GM19238 (cell line): ENCODE measurements around the gene LURAP1L.

Experiments used
- DNase-seq: peaks from one replicate; pipeline ENCODE4 v3.0.0; 2011; ENCODE audit warnings: low spot score; ENCODE audit not compliant: insufficient read length

The LURAP1L gene, protein sequence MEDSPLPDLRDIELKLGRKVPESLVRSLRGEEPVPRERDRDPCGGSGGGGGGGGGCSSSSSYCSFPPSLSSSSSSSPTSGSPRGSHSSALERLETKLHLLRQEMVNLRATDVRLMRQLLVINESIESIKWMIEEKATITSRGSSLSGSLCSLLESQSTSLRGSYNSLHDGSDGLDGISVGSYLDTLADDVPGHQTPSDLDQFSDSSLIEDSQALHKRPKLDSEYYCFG

DNA sequence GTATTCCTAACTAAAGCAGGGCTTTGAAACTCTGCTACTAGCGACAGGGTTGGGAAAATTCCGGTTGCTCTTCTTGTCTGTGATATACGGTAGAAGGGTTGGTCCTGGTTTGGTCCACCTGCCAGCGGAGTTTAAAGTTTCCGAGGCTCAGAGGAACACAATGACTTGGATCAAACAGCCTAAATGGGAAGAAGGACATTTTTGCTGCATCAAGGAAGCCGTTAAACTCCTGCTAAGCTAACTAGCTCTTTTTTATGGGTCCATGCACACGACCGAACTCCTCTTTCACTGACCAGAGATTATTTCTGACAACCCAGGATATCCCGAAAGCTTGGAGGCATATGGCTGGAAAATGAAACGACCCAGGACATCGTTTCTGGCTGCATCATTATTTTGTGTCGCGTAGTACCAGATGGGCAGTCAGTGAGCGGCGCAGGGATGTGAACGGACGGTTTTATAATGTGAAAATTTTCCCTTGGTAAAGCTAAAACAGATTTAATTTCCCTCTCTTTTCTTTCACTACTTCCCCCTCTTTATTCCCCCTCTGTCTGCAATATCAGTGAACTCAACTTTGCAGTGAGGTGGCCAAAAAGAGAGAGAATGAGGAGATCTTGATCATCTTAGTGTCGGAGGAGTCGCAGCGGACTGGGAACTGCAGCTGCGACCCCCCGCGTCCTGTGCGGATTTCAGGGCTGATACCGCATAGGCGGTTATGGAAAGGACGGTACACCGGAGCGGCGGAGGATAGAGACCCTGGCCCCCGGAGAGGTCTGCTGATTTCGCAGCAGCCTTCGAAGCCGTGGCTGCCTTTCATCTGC lies at the start of gene LURAP1L:
Gene LURAP1L (plus strand): TSS at position 160 of the 818 bp plus-strand sequence. CDS start 696 bp downstream, outside the sequence.
- DNase-seq, result no peak

DNA sequence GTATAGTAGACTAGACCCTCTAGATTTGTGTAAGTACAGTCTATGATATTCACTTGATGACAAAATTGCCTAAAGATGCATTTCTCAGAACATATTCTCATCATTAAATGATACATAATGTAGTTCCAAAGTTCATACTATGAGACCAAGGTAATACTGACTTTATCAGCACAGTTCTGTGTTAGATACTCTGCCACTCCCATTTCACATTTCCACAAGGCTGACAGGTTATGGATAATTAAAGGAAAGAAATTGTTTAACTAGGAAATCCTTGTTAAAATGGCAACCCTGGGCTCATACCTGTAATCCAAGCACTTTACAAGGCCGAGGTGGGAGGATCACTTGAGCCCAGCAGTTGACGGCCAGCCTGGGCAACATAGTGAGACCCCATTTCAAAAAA lies 48.0 kb upstream of the LURAP1L start:
- no peak for DNase-seq

DNA sequence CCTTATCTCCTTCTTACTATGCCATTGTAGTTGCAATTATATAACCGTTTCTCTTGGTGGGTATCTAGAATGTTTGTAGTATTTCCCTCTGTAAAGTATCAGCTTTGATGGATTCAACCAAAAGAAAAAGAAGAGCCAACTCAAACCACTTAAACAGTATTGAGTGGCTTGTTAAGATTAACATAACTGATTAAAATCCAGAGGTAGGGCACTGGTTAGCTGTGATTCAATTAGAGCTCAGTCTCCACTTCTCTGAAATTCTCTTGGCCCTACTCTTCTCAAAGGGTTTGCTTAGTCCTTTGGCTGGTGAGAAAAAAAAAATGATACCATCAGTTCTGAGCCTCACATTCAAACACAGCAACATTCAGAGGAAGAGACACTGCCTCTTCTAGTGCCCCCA lies 44.6 kb upstream of the LURAP1L start:
- DNase-seq, result no peak

DNA sequence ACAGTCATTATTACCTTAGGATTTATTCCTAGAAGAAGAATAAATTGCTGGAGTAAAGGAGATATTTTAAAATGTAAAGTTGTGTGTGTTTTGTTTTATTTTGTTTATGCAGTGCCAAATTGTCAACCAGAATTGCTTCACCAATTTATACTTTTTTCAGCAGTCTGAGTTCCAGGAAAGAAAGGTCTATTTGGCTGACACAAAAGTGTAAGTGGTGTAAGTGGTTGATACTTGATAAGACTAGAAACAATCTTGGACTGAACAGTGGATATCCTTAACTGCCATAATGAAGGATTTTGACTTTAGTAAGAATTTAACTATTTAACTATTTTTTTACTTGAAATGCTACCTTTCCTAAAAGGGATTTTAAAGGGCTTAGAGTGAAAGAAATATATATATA lies 43.9 kb upstream of the LURAP1L start:
- DNase-seq, result no peak

GRCh38 chr9:12732971-12733370 lies 41.8 kb upstream of the LURAP1L start:
- DNase-seq, result no peak

- DNase-seq, result no peak
Measured at GRCh38 chr9:12735665-12736064, 39.2 kb upstream of the LURAP1L start.

GRCh38 chr9:12737871-12738270 lies 36.9 kb upstream of the LURAP1L start:
- DNase-seq, result no peak

GRCh38 chr9:12739014-12739652 lies 35.7 kb upstream of the LURAP1L start:
- DNase-seq, result no peak

GRCh38 chr9:12740845-12741244 lies 34.0 kb upstream of the LURAP1L start:
- no peak for DNase-seq

DNA sequence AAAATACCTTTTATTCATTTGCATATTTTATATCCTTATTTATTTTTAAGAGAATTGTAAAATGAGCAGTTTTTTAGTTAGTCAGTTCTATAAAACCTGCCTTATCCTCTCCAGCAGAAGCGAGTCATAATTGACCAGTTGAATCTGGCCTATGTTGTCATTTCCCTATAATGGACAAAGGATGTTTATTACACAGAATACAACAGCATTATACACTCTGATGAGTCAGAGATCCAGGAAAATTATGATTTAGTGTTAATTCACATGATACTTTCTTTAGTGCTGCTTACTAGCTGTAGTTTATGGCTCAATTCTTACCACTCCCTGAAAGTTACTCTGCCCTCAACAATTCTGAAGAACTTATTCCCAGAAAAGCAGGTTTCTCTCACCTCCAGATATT lies 26.8 kb upstream of the LURAP1L start:
- no peak for DNase-seq

- no peak for DNase-seq
Measured at GRCh38 chr9:12748954-12749353, 25.9 kb upstream of the LURAP1L start.

- no peak for DNase-seq
Measured at GRCh38 chr9:12753931-12754330, 20.9 kb upstream of the LURAP1L start.

- no peak for DNase-seq
Measured at GRCh38 chr9:12759761-12760160, 15.1 kb upstream of the LURAP1L start.

GRCh38 chr9:12760758-12761157 lies 14.1 kb upstream of the LURAP1L start:
- no peak for DNase-seq

GRCh38 chr9:12764150-12764549 lies 10.7 kb upstream of the LURAP1L start:
- no peak for DNase-seq

GRCh38 chr9:12765088-12765798 lies 9.6 kb upstream of the LURAP1L start:
- DNase-seq, result no peak

DNA sequence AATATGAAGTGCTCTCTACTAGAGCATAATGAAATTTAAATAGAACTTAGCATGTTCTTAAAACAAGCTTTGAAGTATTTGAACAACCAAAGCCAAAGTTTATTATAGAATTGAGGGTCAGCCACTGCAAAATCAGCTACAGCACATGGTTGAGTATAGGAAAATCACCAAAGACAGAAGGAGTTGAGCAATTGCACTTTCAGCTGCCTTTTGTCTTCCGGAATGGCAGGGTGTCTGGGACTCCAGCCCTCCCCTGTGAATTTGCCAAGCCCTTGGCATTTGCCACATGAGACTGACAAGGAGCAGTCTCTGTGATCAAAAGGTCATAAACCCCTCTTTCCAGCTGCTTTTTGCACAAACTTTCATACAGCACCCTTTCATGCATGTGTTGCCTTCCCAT lies 8.5 kb upstream of the LURAP1L start:
- DNase-seq, result no peak

DNA sequence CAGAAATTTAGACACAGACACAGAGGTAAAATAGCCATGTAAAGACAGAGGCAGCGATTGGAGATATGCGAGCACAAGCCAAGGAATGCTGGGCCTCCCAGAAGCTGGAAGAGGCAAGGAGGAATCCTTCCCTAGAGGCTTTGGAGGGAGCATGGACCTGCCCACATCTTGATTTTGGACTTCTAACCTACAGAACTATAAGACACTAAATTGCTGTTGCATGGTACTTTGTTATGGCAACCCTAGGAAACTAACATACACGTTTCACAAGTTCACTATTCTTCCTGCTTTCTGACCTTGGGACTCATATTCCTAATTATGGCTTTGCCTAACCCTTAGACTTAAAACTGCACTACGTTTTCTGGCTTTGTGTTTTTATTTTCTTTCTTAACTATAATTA lies 4.6 kb upstream of the LURAP1L start:
- no peak for DNase-seq

GRCh38 chr9:12771891-12772290 lies 2.9 kb upstream of the LURAP1L start:
- DNase-seq, result no peak

DNA sequence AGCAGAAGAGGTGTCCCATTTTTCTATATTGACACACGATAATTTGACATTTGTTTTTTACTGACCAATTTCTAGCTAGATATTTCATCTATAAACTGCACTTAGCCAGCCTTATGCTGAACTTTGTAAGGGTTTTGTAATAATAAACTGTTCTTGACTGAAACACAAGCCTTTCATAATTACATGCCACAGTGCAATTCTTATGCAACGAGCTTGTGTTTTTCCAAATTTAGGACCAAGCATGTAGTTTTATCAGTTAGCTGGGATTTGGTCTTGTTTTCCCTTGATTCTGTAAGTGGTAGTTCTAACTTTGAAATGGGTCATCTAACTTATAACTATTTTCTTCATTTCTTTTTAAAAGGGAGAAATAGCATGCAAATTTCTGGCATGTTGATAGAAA lies 1.3 kb upstream of the LURAP1L start:
- DNase-seq, result no peak

- DNase-seq, result peak; percentile 24
Measured at GRCh38 chr9:12775679-12776512, 1.1 kb downstream of the LURAP1L start.
